C4-2B (cell line): Measurements from ENCODE around the gene CHM.

Source experiments
- H3K27ac ChIP-seq: fragments of 450-650 bp; 2 replicates; pipeline ENCODE4 v1.5.1; 2017
- ZFX ChIP-seq: fragments of 450-650 bp; IDR thresholded peaks from 2 replicates; pipeline ENCODE4 v1.6.1; 2017
- TF ChIP-seq, protein P1 (sequence below): fragments of 450-650 bp; conservative IDR thresholded peaks from 2 replicates; pipeline ENCODE4 v1.5.1; 2017; ENCODE audit warnings: mild to moderate bottlenecking

Gene CHM

DNA sequence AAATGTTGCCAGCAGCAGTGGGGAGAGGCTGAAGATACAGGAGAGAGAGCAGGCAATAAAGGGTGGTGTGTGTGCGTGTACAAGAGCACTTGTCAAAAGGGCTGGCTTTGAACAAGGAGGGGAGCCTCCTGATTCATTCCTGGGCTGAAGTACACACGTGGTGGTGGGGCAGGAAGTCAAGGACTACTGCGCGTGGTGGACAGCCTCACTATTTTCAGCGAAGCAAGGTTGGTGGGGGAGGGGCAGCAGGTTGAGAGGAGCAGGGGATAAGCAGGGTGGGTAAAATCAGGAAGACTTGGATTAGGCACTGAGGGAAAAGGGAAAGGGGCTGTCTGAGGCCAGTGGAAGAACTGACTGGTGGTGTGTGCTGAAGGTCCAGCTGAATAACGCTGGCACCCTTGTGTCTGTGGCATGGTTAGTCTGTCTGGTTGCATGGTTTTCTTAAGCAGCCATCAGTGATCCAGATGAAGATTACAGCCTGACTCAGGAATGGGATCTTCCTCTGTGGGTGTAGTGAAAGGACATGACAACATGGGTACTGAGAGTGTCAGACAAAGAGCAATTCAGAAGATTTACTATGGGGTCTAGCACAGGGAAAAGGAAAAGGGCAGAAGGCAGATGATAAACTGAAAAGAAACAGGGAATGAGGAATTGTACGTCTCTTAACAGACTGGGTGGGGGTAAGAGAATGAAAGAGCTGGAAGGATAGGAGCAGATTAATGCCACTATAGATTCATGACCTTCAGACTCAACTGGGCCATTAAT lies 149.8 kb downstream of the CHM start:
- no peak overlapping the region for H3K27ac ChIP-seq
- TF ChIP-seq, protein P1, sequence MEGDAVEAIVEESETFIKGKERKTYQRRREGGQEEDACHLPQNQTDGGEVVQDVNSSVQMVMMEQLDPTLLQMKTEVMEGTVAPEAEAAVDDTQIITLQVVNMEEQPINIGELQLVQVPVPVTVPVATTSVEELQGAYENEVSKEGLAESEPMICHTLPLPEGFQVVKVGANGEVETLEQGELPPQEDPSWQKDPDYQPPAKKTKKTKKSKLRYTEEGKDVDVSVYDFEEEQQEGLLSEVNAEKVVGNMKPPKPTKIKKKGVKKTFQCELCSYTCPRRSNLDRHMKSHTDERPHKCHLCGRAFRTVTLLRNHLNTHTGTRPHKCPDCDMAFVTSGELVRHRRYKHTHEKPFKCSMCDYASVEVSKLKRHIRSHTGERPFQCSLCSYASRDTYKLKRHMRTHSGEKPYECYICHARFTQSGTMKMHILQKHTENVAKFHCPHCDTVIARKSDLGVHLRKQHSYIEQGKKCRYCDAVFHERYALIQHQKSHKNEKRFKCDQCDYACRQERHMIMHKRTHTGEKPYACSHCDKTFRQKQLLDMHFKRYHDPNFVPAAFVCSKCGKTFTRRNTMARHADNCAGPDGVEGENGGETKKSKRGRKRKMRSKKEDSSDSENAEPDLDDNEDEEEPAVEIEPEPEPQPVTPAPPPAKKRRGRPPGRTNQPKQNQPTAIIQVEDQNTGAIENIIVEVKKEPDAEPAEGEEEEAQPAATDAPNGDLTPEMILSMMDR: no peak
- no peak for TF ChIP-seq ZFX

DNA sequence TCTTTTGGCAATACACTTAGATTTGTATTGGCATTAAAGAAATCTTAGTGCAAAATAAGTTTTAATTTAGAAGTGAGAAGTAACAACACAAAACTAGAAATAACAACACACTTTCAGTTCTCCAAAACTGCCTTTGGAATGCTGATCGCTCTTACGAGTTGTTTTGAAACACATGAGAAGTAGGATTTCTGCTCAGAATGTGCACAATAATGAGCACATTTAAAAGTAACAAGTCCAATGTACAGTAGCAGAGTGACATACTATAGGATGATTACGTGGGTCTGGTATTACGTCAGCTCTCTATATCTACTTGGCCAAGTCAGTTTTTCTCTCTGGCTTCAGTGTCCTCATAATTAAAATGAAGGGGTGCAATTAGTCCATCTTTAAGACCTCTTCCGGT lies 164.8 kb downstream of the CHM start:
- H3K27ac ChIP-seq: no peak overlapping the region
- TF ChIP-seq, protein P1: no peak
- no peak for TF ChIP-seq ZFX

DNA sequence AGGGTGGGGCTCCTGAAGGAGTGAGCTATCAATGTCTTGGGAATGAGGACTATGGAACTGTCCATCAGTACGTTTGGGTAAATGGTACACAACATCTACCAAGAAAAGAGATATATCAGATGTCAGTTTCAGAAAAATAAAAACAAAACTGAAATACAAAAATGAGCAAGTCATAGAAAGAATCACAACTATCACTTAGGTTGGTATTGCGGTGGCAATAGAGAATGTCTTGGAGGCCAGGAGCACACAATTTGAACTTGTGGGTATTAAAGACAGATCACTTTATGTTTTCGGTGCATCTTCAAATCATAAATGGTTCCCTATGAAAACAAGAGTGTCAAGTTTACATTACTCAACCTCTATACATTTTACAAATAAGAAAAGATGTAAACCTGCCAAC lies 176.8 kb downstream of the CHM start:
- H3K27ac ChIP-seq: no peak overlapping the region
- TF ChIP-seq, protein P1: no peak
- TF ChIP-seq ZFX: no peak

DNA sequence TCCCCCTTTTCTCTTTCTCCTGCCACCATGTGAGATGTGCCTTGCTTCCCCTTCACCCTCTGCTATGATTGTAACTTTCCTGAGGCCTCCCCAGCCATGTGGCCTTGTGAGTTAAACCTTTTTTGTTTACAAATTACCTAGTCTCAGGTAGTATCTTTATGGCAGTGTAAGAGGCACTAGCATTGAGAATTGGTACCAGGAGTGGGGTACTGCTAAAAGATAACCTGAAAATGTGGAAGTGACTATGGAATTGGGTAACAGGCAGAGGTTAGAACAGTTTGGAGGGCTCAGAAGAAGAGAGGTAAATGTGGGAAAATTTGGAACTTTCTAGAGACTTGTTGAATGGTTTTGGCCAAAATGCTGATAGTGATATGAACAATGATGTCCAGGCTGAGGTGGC lies 182.0 kb downstream of the CHM start:
- H3K27ac ChIP-seq: no peak overlapping the region
- TF ChIP-seq ZFX: no peak
- TF ChIP-seq, protein P1: no peak

DNA sequence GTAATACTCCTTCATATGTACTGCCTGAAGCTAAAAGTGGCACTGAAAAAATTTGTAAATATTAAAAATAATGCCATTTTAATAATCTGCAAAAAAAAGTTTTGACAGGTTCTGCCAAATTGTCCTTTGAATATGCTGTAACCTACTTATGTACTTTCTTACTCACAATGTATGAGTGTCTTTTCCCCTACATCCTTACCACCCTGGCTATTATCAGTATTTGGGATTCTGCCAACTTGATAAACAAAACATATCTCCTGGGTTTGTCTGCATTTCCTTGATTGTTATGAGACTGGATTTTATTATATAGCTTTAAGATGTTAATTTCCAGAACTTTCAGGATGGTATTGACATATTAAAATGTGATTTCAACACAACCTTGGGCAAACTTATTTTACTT lies 187.9 kb downstream of the CHM start:
- H3K27ac ChIP-seq: no peak overlapping the region
- TF ChIP-seq, protein P1: no peak
- no peak for TF ChIP-seq ZFX

DNA sequence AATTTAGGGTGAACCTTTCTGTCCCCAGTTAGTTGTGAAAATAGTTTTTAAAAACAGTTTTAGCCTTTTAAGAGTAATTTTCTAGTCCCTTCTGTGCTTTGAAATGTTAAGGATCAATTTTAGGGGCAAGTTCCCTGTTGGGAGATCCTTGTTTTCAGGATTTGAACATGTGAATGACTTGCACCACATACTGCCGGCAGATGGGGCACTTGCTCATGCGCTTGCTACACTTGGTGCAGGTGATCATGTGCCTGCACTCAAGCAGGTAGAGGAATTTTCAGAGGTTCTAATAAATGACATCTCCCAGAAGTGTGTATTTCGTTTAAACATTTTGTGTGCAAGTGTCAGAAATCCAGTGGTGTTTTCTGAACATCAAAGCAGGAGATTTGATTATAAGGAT lies 195.9 kb downstream of the CHM start:
- no peak overlapping the region for H3K27ac ChIP-seq
- no peak for TF ChIP-seq ZFX
- TF ChIP-seq, protein P1: peak; percentile 69

DNA sequence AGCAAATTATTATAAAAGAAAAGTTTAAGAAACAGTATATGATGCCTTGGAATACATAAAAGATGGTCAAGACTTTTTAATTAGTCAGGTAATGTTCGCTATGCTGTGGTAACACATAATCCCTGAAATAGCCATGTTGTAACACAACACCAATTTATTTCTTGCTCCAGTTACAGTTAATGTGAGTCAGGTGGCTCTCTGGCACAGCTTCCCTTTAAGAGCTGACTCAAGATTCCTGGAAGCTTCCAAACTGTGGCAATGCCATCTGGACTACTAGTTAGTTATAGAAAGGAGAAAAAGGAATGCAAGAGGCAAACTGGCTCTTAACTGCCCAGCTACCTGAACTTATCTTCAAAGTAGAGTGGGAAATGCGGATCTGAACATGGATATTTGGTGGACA lies 210.5 kb downstream of the CHM start:
- no peak overlapping the region for H3K27ac ChIP-seq
- TF ChIP-seq, protein P1: no peak
- no peak for TF ChIP-seq ZFX
